ENCODE data around the gene ASTN2.

ASTN2 gene

DNA sequence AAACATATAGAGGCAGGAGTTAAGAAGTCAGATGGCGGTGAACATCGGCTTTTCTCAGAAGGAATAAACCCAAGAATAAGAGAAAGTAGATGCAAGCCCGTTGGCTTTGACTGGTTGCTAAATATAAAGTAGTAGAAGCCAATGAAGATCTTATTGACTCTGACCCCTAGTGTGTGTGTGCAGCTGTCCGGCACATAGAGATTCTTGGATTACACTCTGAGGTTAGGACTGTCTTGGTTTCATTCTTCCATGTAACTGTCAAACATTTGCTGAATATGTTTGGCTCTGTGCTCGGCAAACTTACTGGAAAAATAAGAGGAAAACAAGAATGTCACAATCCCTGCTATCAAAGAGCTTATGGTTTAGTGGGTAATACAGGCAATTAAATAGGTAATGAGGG lies 54.9 kb downstream of the ASTN2 start:
- DNase-seq = no peak

- no peak for DNase-seq
These were observed 59.3 kb downstream of the ASTN2 start for GRCh38 chr9:117355542-117355941.

- no peak for DNase-seq
These were observed 59.9 kb downstream of the ASTN2 start for GRCh38 chr9:117354997-117355396.

DNA sequence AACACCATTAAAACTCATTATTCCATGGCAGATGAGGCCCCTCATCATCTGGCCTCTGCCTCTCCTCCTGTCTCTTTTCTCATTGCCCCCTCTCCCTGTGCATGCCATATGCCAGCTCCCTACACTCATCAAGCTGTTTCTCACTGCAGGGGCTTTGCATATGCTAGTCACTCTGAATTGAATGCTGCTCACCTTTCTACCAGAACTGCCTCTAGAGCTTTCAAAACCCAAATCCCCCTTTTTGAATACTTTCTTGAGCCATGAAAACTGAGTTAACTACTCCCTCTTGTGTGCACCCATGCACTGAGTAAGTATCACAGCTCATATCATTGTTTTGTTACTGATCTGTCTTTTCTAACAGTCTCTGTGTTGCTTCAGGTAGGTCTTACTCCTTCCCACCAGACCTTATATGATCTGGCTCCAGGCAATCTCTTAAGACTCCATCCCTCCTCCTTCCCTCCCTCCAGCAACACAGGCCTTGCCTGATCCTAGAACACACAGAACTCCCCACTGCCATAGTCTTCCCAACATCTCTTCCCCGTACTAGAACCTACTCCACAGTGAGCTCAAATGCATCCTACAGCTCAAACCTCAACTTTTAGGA lies 60.5 kb downstream of the ASTN2 start:
- no peak for DNase-seq

DNA sequence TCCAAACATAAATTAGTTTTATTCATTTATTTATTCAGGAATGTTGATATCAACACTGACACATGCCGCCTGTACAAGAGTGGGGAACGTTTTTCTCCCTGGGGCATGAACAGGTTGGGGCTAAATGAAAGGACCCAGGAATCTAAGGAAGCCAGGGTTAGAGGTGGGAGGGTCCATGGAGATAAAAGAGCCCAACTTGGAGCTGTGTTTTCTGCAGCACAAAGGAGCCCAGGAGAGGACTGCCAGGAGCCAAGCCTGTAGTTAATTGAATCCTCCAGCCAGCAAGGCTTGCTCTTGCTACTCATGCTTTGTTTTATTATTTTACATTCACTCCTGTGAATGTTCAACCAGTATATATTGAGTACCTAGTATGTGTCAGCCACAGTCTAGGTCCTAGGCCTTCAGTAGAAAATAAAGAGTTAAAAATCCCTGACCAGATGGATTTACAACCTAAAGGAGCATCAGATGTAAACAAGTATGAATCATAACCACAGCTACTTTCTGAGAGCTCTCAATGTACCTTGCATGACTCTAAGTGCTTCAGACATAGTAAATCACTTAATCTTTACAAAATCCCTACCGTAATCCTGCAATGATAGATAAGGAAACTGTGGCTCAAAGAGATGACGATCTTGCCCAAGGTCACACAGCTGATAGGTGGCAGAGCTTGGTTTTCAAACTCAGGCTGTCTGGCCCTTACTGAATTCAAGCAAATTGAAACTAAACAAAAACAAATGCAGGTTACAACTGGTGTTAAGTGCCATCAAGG lies 69.8 kb downstream of the ASTN2 start:
- no peak for DNase-seq

- no peak for DNase-seq
These were observed 71.4 kb downstream of the ASTN2 start for GRCh38 chr9:117343427-117343826.

- DNase-seq = no peak
These were observed 73.7 kb downstream of the ASTN2 start for GRCh38 chr9:117341151-117341550.

DNA sequence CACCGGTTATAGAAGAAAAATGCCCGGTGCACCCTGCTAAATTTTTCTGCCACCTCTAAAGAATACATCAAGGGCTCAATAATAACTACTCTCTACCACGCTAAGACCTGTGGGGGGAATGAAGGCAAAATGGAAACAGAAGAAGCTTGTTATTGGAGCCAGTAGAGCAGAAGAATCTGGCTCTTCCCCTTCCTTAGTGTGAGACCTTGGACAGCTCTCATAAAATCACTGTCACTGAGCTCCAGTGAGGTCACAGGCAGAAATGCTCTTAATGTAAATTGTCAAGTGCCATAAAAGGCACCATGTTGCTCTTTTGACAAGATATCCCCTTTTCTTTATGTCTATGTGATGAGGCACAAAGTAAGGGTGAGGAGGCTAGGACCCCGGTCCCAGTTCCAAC lies 74.4 kb downstream of the ASTN2 start:
- no peak for DNase-seq

- no peak for DNase-seq
These were observed 78.9 kb downstream of the ASTN2 start for GRCh38 chr9:117335837-117336433.

DNA sequence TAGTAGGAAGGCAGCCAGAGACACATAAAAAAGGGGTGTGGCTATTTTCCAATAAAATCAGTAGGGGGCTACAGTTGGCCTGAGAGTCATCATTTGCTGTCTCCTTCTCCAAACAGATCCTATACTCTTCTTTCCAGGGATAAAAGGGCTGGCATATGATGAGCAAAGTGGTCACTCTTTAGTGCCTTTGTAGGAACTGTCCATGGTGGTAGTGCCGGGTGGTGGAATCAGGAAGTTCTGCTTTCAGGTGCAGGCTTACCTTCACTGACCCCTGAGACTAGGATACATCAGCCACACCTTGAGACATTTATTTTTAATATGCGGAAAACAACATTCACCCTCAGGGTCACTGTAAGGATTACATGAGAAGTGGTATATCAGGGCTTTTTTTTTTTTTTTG lies 80.8 kb downstream of the ASTN2 start:
- no peak for DNase-seq

DNA sequence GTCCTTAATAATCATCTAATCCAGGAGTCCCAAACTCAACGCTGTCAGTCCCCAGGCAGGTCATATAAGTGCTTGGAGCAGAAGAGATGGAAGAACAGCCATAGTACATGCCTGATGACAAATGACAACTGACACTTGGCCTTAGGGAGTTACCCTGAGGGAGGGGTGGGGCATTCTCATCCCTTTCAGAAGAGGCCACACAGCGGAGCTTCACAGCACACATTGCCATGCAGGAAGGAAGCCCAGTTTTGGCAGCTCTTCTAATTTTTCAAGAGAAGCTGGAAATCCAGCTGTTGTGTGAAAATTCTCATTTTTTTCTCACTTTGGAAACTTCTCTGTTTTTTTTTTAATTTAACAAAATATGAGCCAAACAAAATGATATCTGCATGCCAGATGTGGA lies 89.0 kb downstream of the ASTN2 start:
- no peak for DNase-seq

DNA sequence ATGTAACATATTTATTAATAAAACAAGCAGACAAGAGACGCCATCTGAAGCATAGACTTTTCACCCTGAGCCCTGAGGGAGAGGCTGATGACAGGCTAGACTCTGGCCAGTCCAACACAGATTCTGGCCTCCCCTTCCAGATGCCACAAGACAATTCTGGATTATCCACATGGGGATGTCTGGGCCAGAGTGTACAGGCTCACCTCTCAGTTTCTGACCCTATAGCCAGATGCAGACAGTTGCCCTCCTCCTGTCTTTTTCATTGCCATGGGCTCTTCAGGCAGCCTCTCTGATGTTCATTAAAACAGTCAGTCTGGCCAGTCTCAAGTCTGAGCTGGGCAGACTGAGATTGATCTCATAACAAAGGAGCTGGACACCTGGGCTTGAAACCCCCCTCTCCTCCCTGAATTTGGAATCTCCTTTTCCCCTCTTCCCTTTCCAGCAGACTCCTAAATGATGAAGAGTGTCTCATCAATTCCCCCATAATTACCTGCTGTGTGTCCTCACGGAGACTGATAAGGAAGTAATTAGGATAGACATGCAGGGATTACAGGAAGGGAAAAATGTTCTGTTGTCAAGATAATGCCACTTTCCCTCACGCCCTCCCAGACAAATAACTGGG lies 89.6 kb downstream of the ASTN2 start:
- no peak for DNase-seq

DNA sequence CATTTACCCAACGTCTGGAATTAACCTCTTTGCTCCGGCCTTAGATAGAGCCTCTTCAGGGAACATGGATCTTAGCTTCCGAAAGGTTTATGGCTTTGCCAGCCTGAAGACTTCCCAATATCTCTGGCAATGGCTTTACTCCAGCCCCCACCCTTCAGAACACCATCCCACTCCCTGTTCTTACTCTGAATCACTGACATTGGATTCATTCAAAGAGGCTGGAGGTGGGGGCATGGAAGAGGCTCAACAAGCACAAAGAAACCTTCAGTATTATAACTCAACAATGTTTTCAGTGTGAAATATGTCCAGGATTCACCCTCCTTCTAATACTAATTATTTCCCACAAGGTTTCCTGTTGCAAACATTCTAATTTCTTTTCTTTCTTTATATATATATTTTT lies 91.5 kb downstream of the ASTN2 start:
- DNase-seq = no peak

DNA sequence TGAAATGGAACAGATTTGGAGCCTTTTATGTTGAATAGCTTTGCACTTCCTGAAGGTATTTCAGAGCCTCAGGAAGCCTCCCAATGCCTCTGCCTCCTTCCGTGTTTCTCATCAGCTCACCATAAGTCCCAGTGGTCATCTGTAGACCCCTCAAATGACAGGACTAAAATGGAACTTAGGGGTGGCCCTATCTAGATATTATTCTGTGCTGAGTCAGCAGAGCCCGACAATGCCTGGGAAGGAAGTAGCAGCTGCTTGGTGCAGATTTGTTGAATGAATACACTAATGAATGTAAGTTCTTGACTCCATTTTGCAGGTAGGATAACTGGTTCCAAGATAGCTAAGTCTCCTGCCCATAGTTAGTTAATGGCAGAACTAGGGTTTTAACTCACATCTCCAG lies 97.7 kb downstream of the ASTN2 start:
- DNase-seq = no peak

GRCh38 chr9:117315236-117315635 lies 99.6 kb downstream of the ASTN2 start:
- no peak for DNase-seq

- DNase-seq = no peak
These were observed 100.9 kb downstream of the ASTN2 start for GRCh38 chr9:117313989-117314388.

DNA sequence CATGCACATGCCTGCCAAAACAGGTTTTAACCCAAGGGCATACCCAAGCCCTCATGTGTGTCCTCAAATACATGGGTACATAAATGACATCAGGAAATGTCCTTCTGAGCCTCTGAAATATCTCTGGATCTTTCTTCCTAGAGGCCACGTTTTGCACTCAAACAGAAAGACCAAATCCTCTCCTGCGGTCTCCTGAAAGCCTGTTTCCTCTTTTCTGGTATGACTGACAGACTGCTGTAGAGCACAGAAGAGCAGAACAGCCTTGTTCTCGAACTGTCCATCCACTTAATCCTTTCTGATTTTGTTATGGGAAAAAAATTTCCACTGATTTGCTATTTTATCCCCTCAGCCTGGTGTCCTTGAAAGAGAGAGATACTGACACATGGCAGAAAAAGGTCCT lies 107.2 kb downstream of the ASTN2 start:
- no peak for DNase-seq

GRCh38 chr9:117306032-117306431 lies 108.8 kb downstream of the ASTN2 start:
- no peak for DNase-seq

DNA sequence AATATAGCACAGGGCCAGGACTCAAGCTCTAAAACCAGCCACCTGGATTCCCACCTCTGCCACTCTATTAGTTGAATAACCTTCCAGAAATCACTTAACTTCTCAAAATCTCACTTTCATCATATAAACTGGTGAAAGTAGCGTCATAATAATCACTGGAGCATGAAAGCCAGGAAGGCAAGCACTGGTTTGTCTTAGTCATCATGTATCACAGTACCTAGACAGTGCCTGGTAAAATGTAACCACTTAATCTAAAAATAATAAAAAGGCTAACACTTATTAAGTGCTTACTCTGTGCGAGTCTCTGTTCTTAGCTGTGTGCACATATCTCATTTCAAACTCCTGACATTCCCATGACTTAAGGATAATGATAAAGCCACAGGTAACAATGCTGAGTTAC lies 109.4 kb downstream of the ASTN2 start:
- DNase-seq = no peak

DNA sequence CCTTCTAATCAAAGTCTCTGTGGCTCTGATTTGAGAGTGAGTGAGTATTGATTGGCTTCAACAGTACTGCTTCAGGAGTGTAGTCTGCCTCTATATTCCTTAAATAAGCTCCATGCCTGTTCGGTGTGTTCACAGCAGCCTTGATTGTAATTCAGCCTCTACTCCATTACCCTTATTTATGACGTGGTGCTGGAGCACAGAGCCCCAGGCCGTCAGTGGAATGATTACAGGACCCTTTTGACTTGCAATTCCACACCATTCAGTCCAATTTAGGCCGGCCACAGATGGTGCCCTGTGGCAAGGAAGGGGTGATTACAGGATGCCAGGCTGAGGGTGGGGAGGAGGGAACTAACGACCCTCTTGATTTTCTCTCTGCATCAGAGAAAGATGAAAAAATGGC lies 110.3 kb downstream of the ASTN2 start:
- no peak for DNase-seq

GRCh38 chr9:117303643-117304230 lies 111.1 kb downstream of the ASTN2 start:
- DNase-seq = no peak

GRCh38 chr9:117302487-117302886 lies 112.4 kb downstream of the ASTN2 start:
- no peak for DNase-seq

DNA sequence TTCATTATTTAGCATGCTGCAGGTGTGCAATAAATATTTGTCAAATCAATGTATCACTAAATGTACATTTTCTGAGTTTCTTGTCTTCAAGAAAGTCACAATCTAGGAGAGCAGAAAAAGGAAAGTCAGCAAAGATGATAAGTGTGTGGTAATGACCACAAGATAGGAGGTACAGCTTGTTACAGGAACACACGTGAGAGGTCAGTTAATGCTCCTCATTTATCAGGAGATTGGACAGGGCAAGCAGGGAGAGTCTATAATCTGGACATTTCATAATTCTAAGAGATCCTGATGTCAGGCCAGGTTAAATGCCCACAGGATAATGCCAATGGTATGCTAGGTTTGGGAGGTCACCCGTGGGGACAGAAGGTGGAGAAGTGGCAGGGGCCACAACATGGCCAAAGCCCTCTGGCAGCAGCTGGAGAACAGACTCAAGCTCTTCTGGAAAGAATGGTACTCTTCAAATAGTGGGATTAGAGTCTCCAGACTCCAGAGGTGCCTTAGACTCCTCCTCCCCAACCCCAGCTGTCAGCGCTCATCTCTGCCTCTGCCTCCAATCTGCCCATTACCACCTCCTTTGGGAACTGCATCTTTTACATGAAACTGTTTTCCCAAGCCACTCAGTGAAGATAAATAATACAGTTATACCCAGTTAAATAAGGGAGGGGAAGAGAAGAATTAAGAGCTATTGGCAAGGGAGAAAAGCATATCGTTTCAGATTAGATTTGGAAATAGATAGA lies 114.3 kb downstream of the ASTN2 start:
- DNase-seq = no peak

Measured in T-helper 1 cell (primary cell).